LNCaP clone FGC (cell line): ENCODE measurements around the gene ZFTA.
"Not testable (repeated sequence)": the region's sequence is repeated elsewhere in the genome, so short reads cannot be mapped to it uniquely, and the experiment has no call there.

Experiments
- DNase-seq: peaks from one replicate; pipeline ENCODE4 v3.0.0-alpha.2; 2011; ENCODE audit warnings: low read depth
- H3K4me3 ChIP-seq: 2 replicates; pipeline ENCODE4 v1.5.1; 2011; ENCODE audit warnings: mild to moderate bottlenecking, low read depth, low read length, control low read depth
- TF ChIP-seq, protein P1 (sequence below): IDR thresholded peaks from 2 replicates; pipeline ENCODE4 v1.5.1; 2012; ENCODE audit warnings: mild to moderate bottlenecking; ENCODE audit not compliant: control insufficient read depth, insufficient read depth; ENCODE audit errors: extremely low read depth

Gene ZFTA

GRCh38 chr11:63813035-63813562 is 44.5 kb upstream of the ZFTA start, which contains the start of gene SPINDOC:
SPINDOC (plus strand) TSS chr11:63813456; CDS start chr11:63813687, 231 bp downstream.
- TF ChIP-seq, protein P1, sequence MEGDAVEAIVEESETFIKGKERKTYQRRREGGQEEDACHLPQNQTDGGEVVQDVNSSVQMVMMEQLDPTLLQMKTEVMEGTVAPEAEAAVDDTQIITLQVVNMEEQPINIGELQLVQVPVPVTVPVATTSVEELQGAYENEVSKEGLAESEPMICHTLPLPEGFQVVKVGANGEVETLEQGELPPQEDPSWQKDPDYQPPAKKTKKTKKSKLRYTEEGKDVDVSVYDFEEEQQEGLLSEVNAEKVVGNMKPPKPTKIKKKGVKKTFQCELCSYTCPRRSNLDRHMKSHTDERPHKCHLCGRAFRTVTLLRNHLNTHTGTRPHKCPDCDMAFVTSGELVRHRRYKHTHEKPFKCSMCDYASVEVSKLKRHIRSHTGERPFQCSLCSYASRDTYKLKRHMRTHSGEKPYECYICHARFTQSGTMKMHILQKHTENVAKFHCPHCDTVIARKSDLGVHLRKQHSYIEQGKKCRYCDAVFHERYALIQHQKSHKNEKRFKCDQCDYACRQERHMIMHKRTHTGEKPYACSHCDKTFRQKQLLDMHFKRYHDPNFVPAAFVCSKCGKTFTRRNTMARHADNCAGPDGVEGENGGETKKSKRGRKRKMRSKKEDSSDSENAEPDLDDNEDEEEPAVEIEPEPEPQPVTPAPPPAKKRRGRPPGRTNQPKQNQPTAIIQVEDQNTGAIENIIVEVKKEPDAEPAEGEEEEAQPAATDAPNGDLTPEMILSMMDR, result no peak
- peak within 1 kb of the TSS; percentile 73 for H3K4me3 ChIP-seq
- DNase-seq, result no peak

GRCh38 chr11:63811522-63811921 is 42.9 kb upstream of the ZFTA start:
- no peak for DNase-seq
- no peak overlapping the region for H3K4me3 ChIP-seq
- TF ChIP-seq, protein P1, result no peak

- not testable (repeated sequence) for DNase-seq
Measured at GRCh38 chr11:63810383-63810782, 41.8 kb upstream of the ZFTA start.

DNA sequence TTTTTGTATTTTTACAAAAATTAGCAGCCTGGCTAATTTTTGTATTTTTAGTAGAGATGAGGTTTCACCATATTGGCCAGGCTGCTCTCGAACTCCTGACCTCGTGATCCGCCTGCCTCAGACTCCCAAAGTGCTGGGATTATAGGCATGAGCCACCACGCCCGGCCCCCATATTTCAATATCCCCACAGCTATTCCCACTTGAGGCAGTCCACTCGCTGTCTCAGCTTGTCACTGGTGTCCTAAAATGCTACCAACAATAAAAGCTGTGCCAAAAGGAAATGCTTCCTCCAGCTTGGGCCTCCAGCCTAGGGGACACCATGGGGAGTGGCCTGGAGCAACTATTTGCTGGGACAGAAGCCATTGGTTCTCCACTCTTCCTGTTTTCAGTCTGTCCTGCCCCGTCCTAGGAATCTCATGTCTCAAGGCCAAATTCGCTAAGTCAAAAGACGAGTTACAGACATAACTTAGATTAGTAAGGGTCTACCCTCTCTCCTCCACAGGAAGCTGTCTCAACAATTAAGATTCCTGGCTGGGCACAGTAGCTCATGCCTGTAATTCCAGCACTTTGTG is 37.4 kb upstream of the ZFTA start:
- no peak overlapping the region for H3K4me3 ChIP-seq
- DNase-seq, result no peak
- TF ChIP-seq, protein P1, result no peak

More at GRCh38 chr11:63810383-63810782, 41.8 kb upstream of the ZFTA start:
- not testable (repeated sequence) for H3K4me3 ChIP-seq

DNA sequence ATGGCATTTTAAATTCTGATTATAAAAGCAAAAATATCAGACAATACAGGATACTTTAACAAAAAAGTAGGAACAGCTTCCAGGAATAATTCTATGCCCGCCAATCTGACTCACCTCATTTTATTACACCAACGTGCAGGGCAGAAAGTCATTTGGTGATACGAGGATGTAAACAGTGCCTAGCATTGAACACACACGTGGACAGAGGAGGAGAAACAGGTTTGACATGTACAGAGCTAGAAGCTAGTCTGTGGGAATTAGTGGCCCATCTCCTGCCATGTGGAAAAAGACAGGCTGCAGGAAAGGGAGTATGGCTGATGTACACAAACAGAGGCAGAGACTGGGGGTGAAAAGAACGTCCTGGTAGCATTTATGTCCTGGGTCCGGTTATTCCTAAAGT is 35.7 kb upstream of the ZFTA start:
- peak; percentile 67 for DNase-seq
- TF ChIP-seq, protein P1, result no peak

GRCh38 chr11:63802637-63803414 is 34.3 kb upstream of the ZFTA start:
- TF ChIP-seq, protein P1, result no peak
- DNase-seq, result no peak
- no peak overlapping the region for H3K4me3 ChIP-seq

More for the DNA sequence above, 35.7 kb upstream of the ZFTA start:
- H3K4me3 ChIP-seq, result no peak overlapping the region

DNA sequence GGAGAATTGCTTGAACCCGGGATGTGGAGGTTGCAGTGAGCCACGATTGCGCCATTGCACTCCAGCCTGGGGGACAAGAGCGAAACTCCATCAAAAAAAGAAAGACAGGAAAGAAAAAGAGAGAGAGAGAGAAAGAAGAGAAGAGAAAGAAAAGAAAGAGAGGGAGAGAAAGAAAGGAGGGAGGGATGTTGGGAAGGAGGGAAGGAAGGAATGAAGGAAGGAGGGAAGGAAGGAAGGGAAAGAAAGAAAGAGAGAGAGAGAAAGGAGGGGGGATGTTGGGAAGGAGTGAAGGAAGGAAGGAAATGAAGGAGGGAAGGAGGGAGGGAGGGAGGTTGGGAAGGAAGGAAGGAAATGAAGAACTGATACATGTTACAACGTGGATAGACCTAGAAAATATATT is 32.3 kb upstream of the ZFTA start:
- TF ChIP-seq, protein P1, result no peak
- DNase-seq, result no peak
- H3K4me3 ChIP-seq, result no peak overlapping the region
